HuH-7.5 (cell line): Measurements from ENCODE around the gene RPL11.
"Not testable (repeated sequence)": the region's sequence is repeated elsewhere in the genome, so short reads cannot be mapped to it uniquely, and the experiment has no call there.

Experiments used
- DNase-seq: peaks from one replicate; pipeline ENCODE4 v3.0.0; 2011; ENCODE audit warnings: low spot score

Gene RPL11

GRCh38 chr1:23732363-23733224 lies 41.0 kb downstream of the RPL11 start:
- DNase-seq: no peak

DNA sequence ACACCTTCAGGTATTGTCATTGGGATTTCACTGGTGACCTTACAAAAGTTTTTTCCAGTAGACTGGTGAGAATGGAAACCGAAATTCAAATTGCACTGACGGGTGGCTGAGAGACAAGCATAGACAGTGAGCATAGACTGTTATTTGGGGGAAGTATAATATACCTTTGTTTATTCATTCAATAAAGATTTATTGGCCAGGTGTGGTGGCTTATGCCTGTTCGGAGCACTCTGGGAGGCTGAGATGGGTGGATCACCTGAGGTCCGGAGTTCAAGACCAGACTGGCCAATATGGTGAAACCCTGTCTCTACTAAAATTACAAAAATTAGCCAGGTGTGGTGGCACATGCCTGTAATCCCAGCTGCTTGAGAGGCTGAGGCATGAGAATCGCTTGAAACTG lies 41.7 kb downstream of the RPL11 start:
- not testable (repeated sequence) for DNase-seq

GRCh38 chr1:23736437-23737134 lies 45.0 kb downstream of the RPL11 start:
- DNase-seq: no peak

DNA sequence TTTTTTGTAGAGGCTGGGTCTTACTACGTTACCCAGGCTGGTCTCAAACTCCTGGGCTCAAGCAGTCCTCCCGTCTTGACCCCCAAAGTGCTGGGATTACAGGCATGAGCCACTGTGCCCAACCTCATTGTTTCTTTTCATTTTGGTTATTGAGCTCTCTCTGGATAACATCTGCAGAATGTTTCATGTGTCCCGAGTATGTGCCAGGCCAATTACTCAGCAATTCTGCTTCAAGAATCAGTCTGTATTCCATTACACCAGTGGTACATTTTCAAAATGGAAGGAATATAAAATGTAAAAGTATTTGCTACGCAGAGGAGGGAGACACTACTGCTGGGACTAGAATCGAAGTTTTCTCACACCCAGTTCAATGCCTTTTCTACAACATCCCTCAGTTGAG lies 50.0 kb downstream of the RPL11 start:
- DNase-seq: no peak

- DNase-seq: peak; percentile 38
Measured at GRCh38 chr1:23742670-23743286, 51.2 kb downstream of the RPL11 start.

- DNase-seq: peak; percentile 78
Measured at GRCh38 chr1:23743287-23744152, 51.9 kb downstream of the RPL11 start, which contains the start of gene ELOA. TSS of gene ELOA (plus strand) at chr1:23743471. CDS start at chr1:23743504, 33 bp downstream.

DNA sequence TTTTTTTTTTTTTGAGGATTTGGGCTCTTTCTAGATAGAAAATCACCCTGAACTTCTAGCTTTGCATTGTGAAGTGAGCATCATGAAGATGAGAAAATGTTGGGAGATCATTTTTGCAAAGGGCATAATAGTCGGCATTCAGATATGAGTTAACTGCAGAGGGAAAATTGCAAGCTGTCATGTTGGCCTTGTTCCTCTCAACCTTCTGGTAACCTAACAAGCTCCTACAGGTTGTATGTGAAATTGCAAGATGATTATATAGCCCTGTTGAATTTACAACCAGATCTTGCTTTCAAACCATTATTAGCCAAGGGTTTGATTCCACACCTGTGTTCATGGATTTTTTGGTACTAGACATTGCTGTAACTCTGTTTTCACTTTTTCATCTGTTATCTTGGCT lies 53.9 kb downstream of the RPL11 start:
- DNase-seq: peak; percentile 67
